CD14-positive monocyte (primary cell): ENCODE measurements around the gene MTMR6. TPM values are rescaled to one million over a fixed set of nuclear protein-coding genes. Genes with fewer than 3 reads are reported as not detected.

ENCODE experiments used
- DNase-seq, 3 donors: peaks; one replicate each; pipeline ENCODE4 v3.0.0-alpha.2; 2011 to 2022
- H2AFZ ChIP-seq: 2 replicates; pipeline ENCODE4 v1.6.0; 2012; ENCODE audit warnings: mild to moderate bottlenecking, low read depth, low read length, inconsistent platforms; ENCODE audit not compliant: insufficient read depth, poor library complexity, severe bottlenecking
- H3K27ac ChIP-seq, 2 donors: 1 replicate in 1 of 2; 2 replicates in 1 of 2; pipeline ENCODE4 v1.5.1; 2012 to 2013; ENCODE audit warnings: low read length in 2 of 2, control low read depth in 1 of 2, inconsistent platforms in 1 of 2, low read depth in 1 of 2, mild to moderate bottlenecking in 1 of 2
- H3K27me3 ChIP-seq, 2 donors: one replicate each; pipeline versions ENCODE4 v1.6.0 to v1.6.1; 2011 to 2013; ENCODE audit warnings: low read length in 2 of 2; ENCODE audit not compliant: control insufficient read depth in 2 of 2, insufficient read depth in 2 of 2
- H3K36me3 ChIP-seq, 2 donors: replicated peaks in 1 of 2; 1 replicate in 1 of 2; 2 replicates in 1 of 2; pipeline versions ENCODE4 v1.5.1 to v1.6.1; 2012 to 2013; ENCODE audit warnings: low read length in 2 of 2, control low read depth in 1 of 2, inconsistent platforms in 1 of 2, mild to moderate bottlenecking in 1 of 2; ENCODE audit not compliant: insufficient read depth in 2 of 2, control insufficient read depth in 1 of 2
- H3K4me1 ChIP-seq, 2 donors: 1 replicate in 1 of 2; 2 replicates in 1 of 2; pipeline versions ENCODE4 v1.5.1 to v1.6.1; 2012 to 2013; ENCODE audit warnings: low read length in 2 of 2, control low read depth in 1 of 2, inconsistent platforms in 1 of 2, mild to moderate bottlenecking in 1 of 2, moderate library complexity in 1 of 2; ENCODE audit not compliant: insufficient read depth in 2 of 2, control insufficient read depth in 1 of 2
- H3K4me2 ChIP-seq: replicated peaks from 2 replicates; pipeline ENCODE3; 2012; ENCODE audit warnings: low read length, moderate library complexity, mild to moderate bottlenecking; ENCODE audit not compliant: poor library complexity, severe bottlenecking; ENCODE audit errors: extremely low read depth
- H3K4me3 ChIP-seq, 3 experiments: fragments of 200-600 bp in 1 of 3; sonication (generic) in 1 of 3; replicated peaks in 1 of 3; 1 replicate in 2 of 3; 2 replicates in 1 of 3; pipeline ENCODE4 v1.5.1; 2011 to 2013; ENCODE audit warnings: low read length in 3 of 3, mild to moderate bottlenecking in 3 of 3, control low read depth in 2 of 3, low read depth in 2 of 3, inconsistent platforms in 1 of 3, moderate library complexity in 1 of 3
- H3K79me2 ChIP-seq: 2 replicates; pipeline ENCODE4 v1.6.0; 2012; ENCODE audit warnings: mild to moderate bottlenecking, control low read depth, inconsistent platforms, low read length, moderate library complexity; ENCODE audit not compliant: insufficient read depth
- H3K9ac ChIP-seq: 2 replicates; pipeline ENCODE4 v1.6.0; 2017; ENCODE audit warnings: low read length, mild to moderate bottlenecking; ENCODE audit not compliant: insufficient read depth, poor library complexity, severe bottlenecking
- H3K9me3 ChIP-seq, 2 donors: replicated peaks in 1 of 2; 1 replicate in 1 of 2; 2 replicates in 1 of 2; pipeline versions ENCODE4 v1.5.1 to v1.6.1; 2012 to 2013; ENCODE audit warnings: low read length in 2 of 2, control low read depth in 1 of 2; ENCODE audit not compliant: control insufficient read depth in 1 of 2, insufficient read depth in 1 of 2
- H4K20me1 ChIP-seq: 2 replicates; pipeline ENCODE4 v1.6.0; 2012; ENCODE audit warnings: mild to moderate bottlenecking, low read length, control low read depth, moderate library complexity; ENCODE audit not compliant: insufficient read depth
- H3K27ac Mint-ChIP-seq, 7 donors: one replicate each; pipeline ENCODE4 v1.8.0; 2020; ENCODE audit warnings: mild to moderate bottlenecking in 7 of 7, mixed read lengths in 7 of 7, moderate library complexity in 6 of 7, inconsistent platforms in 2 of 7
- H3K27me3 Mint-ChIP-seq, 3 donors: one replicate each; pipeline ENCODE4 v1.8.0; 2021 to 2022; ENCODE audit warnings: low read depth in 3 of 3, mild to moderate bottlenecking in 3 of 3, mixed read lengths in 3 of 3, moderate library complexity in 3 of 3, inconsistent platforms in 1 of 3
- H3K36me3 Mint-ChIP-seq, 2 donors: one replicate each; pipeline ENCODE4 v1.8.0; 2020; ENCODE audit warnings: mixed read lengths in 2 of 2, inconsistent platforms in 1 of 2, mild to moderate bottlenecking in 1 of 2
- H3K4me1 Mint-ChIP-seq: one replicate; pipeline ENCODE4 v1.8.0; 2020; ENCODE audit warnings: mild to moderate bottlenecking, mixed read lengths
- H3K4me3 Mint-ChIP-seq, 2 donors: one replicate each; pipeline ENCODE4 v1.8.0; 2020; ENCODE audit warnings: mild to moderate bottlenecking in 2 of 2, mixed read lengths in 2 of 2, moderate library complexity in 1 of 2
- H3K9me3 Mint-ChIP-seq, 7 donors: one replicate each; pipeline ENCODE4 v1.8.0; 2020 to 2022; ENCODE audit warnings: mixed read lengths in 7 of 7, mild to moderate bottlenecking in 6 of 7, moderate library complexity in 6 of 7, inconsistent platforms in 2 of 7
- CTCF ChIP-seq: fragments of 200-600 bp; IDR thresholded peaks from one replicate; pipeline ENCODE4 v1.8.0; 2022; ENCODE audit warnings: antibody characterized with exemption, mild to moderate bottlenecking
- WGBS: methylation state at CpG from one replicate; pipeline ENCODE4 v1.1.5; 2013; ENCODE audit warnings: missing lambda C conversion rate; ENCODE audit not compliant: insufficient coverage; 5-methylcytosine and 5-hydroxymethylcytosine counted together
- intact Hi-C, 2 donors: fragments of 100-400 bp; cut with micrococcal nuclease; formaldehyde crosslinking; loops; one replicate each; pipeline versions ENCODE4 v1.15.0 to v1.15.1; 2023
- polyA plus RNA-seq, 3 donors: library from polyadenylated mRNA; depleted of rRNA in 1 of 3; unstranded in 2 of 3; stranded (reverse) in 1 of 3; fragments of 300-500 nt in 2 of 3; fragments of >200 nt in 1 of 3; fragmentation: Illumina TruSeq in 2 of 3; gene quantifications; 1 replicate in 2 of 3; 2 replicates in 1 of 3; pipeline ENCODE4 v1.2.3, GENCODE V29; 2012 to 2021

The MTMR6 gene
- polyA plus RNA-seq, 3 donors: 7.4 to 31.9 (median 24.4) TPM

- H3K4me1 Mint-ChIP-seq: peaks cover 50% of the 10 kb centered on the region
- peaks cover 16 to 23% of the 10 kb centered on the region in 2 donors for H3K36me3 Mint-ChIP-seq
These were observed 14.8 kb upstream of the MTMR6 start for GRCh38 chr13:25302121-25302520.

GRCh38 chr13:25301347-25302113 lies 14.2 kb upstream of the MTMR6 start, which contains the start of gene NUP58:
NUP58 (plus strand) TSS chr13:25301625; CDS start chr13:25301774, 149 bp downstream.
- under 1% methylated on average over 62 of the region's 64 CpGs for WGBS
- Mint-ChIP-seq H3K27me3 (peaks cover 0 to 14% (median 7%) of the 10 kb centered on the region in 3 donors), H3K4me3 (peak within 1 kb of the TSS; percentile 87 to 95), H3K36me3 (peaks cover 16 to 23% of the 10 kb centered on the region in 2 donors), H3K4me1 (peaks cover 46% of the 10 kb centered on the region), H3K27ac (peak within 1 kb of the TSS; percentile 92 to 98 (median 96)), H3K9me3 (no peaks in the 10 kb centered on the region)
- intact Hi-C loops: no loop called here
- TF ChIP-seq CTCF: no peak
- Histone ChIP-seq H2AFZ (peak within 1 kb of the TSS; percentile 95), H3K79me2 (peaks cover 50% of the 10 kb centered on the region), H3K4me1 (peaks cover 39 to 47% of the 10 kb centered on the region in 2 donors), H4K20me1 (peaks cover 13% of the 10 kb centered on the region), H3K4me2 (peak within 1 kb of the TSS; percentile 90), H3K9ac (peak within 1 kb of the TSS; percentile 92), H3K27me3 (peaks cover 2 to 13% of the 10 kb centered on the region in 2 donors), H3K27ac (peak within 1 kb of the TSS; percentile 86 to 92), H3K36me3 (peaks cover 2 to 10% of the 10 kb centered on the region in 2 donors), H3K9me3 (no peaks in the 10 kb centered on the region), H3K4me3 (peak within 1 kb of the TSS; percentile 67 to 98 (median 70))
- DNase-seq: peak; percentile 90 to 95 (median 95)

More at GRCh38 chr13:25302121-25302520, 14.8 kb upstream of the MTMR6 start:
- Histone ChIP-seq H4K20me1 (peaks cover 13% of the 10 kb centered on the region), H3K36me3 (peaks cover 2 to 10% of the 10 kb centered on the region in 2 donors), H3K27me3 (peaks cover 0 to 7% of the 10 kb centered on the region in 2 donors), H3K9me3 (no peaks in the 10 kb centered on the region), H3K27ac (peak overlapping the region; percentile 86 to 92), H3K9ac (peak overlapping the region; percentile 92), H3K4me2 (peak overlapping the region; percentile 90), H3K4me3 (peak overlapping the region; percentile 67 to 98 (median 70)), H3K4me1 (peaks cover 44 to 53% of the 10 kb centered on the region in 2 donors), H2AFZ (peak overlapping the region; percentile 65), H3K79me2 (peaks cover 56% of the 10 kb centered on the region)
- 0% methylated on average over 5 of the region's 7 CpGs for WGBS
- Mint-ChIP-seq H3K4me3 (peak overlapping the region; percentile 87 to 91), H3K9me3 (no peaks in the 10 kb centered on the region), H3K27ac (peak overlapping the region; percentile 92 to 98 (median 96)), H3K27me3 (peaks cover 0 to 11% (median 5%) of the 10 kb centered on the region in 3 donors)
- DNase-seq: no peak
- intact Hi-C loops: no loop called here
- TF ChIP-seq CTCF: no peak
